Measurements from ENCODE around the gene ZMIZ1. TPM values are rescaled to one million over a fixed set of nuclear protein-coding genes. Genes with fewer than 3 reads are reported as not detected.

Gene ZMIZ1
- total RNA-seq, 2 donors from 2014 or later, result 27.2 to 42.2 TPM

DNA sequence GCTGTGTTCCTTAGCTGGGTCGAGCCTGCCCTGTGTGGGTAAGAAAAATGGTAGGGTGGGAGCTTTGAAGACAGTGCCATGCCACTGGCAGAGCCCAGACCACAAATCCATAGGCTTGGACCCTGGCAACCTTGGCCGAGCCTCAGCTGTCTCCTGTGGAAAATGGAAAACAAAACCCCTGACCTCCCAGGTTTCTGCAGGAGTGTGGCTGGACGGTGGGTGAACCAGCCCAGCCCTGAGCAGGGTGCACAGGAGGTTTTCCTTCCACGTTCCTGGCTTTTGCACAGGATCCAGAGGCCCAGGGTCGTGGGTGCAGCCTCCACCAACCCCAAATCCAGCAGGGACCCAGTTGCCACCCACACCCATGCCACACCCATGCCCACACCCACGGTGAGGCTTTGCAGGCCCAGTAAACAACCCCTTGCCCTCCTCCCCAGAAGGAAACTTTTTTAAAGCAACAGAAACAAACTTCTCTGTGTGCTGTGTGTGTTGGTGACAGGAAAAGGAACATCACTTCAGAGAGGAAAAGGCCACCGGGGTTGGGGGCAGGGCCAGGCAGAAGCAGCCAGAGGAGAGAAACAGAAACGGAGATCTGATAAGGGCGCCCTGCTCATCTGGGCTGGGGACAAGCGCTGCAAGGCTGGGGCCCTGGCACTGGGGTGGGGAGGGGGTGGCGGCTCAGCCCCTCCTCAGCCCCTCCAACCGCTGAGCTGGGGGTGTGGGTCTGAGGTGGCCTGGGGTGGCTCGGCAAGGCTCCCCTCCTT, 20.7 kb upstream of the ZMIZ1 start:
- Histone ChIP-seq H3K4me3 (no peak overlapping the region), H3K4me1 (peaks cover 57% of the 10 kb centered on the region), H3K36me3 (replicated peaks in 1 of 2; ENCODE audit: insufficient read depth in 1 of 2, low read depth in 2 of 2) (no peaks in the 10 kb centered on the region), H3K27me3 (no peaks in the 10 kb centered on the region), H3K27ac (no peak overlapping the region), H3K9me3 (no peaks in the 10 kb centered on the region)
- DNase-seq, result peak in 2 of 4 donors; percentile 11 to 38
- TF ChIP-seq, protein P1, sequence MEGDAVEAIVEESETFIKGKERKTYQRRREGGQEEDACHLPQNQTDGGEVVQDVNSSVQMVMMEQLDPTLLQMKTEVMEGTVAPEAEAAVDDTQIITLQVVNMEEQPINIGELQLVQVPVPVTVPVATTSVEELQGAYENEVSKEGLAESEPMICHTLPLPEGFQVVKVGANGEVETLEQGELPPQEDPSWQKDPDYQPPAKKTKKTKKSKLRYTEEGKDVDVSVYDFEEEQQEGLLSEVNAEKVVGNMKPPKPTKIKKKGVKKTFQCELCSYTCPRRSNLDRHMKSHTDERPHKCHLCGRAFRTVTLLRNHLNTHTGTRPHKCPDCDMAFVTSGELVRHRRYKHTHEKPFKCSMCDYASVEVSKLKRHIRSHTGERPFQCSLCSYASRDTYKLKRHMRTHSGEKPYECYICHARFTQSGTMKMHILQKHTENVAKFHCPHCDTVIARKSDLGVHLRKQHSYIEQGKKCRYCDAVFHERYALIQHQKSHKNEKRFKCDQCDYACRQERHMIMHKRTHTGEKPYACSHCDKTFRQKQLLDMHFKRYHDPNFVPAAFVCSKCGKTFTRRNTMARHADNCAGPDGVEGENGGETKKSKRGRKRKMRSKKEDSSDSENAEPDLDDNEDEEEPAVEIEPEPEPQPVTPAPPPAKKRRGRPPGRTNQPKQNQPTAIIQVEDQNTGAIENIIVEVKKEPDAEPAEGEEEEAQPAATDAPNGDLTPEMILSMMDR (IDR thresholded peaks at IDR 0.05), result no peak
- TF ChIP-seq POLR2A (IDR thresholded peaks at IDR 0.05), result no peak
- 57 to 79% methylated on average over 9 to 13 of the region's 13 CpGs for WGBS, 2 donors
- no peak for ATAC-seq
- intact Hi-C loops (cut with DNase I), result no loop called here

DNA sequence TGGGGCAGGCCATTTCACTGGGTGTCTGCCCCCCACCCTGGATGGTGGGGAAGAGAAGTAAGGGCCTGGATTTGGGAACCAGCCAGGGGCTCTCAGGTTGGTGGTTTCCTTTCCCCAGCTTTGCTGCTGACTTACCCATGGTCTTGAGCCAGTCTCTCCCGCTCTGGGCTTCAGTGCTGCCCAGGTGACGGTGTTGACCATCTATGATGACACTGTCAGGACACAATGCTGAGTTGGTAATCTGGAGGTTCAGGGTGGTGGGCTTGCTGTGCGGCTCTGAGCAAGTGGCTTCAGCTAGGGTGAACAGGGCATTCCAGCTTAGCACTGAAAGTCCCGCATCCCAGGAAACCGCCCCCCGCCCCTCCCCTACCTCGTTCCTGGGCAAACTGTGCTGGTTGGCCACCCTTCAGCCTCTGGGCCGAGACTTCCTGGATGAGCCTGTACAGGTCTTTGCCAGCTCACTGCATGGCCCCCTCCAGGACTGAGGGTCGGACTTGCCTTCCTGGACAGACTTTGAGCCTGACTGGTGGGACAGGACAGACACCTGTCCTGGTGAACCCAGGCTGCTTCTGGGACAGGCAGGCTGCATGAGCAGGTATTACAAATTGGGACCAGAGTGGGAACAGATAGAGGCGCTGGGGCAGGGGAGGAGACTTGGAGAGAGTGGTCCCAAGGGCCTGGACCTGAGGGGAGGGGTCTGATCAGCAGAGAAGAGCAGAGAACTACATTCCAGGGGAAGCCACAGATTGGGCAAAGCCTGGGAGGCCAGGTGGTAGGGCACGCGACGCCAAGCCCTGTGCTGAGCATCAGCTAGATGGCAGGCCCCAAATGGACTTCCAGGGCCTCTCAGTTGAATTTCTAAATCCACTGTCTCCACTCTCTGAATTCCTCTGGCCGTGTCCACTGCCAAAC, 19.9 kb upstream of the ZMIZ1 start:
- TF ChIP-seq POLR2A (IDR thresholded peaks at IDR 0.05), result no peak
- TF ChIP-seq, protein P1 (IDR thresholded peaks at IDR 0.05), result no peak
- no peak for ATAC-seq
- Histone ChIP-seq H3K4me1 (peaks cover 61% of the 10 kb centered on the region), H3K4me3 (no peak overlapping the region), H3K9me3 (no peaks in the 10 kb centered on the region), H3K27me3 (no peaks in the 10 kb centered on the region), H3K36me3 (replicated peaks in 1 of 2; ENCODE audit: insufficient read depth in 1 of 2, low read depth in 2 of 2) (no peaks in the 10 kb centered on the region), H3K27ac (no peak overlapping the region)
- peak in 2 of 4 donors; percentile 8 to 15 for DNase-seq
- 78 to 84% methylated on average over 14 of the region's 14 CpGs for WGBS, 2 donors
- intact Hi-C loops (cut with DNase I), result no loop called here

DNA sequence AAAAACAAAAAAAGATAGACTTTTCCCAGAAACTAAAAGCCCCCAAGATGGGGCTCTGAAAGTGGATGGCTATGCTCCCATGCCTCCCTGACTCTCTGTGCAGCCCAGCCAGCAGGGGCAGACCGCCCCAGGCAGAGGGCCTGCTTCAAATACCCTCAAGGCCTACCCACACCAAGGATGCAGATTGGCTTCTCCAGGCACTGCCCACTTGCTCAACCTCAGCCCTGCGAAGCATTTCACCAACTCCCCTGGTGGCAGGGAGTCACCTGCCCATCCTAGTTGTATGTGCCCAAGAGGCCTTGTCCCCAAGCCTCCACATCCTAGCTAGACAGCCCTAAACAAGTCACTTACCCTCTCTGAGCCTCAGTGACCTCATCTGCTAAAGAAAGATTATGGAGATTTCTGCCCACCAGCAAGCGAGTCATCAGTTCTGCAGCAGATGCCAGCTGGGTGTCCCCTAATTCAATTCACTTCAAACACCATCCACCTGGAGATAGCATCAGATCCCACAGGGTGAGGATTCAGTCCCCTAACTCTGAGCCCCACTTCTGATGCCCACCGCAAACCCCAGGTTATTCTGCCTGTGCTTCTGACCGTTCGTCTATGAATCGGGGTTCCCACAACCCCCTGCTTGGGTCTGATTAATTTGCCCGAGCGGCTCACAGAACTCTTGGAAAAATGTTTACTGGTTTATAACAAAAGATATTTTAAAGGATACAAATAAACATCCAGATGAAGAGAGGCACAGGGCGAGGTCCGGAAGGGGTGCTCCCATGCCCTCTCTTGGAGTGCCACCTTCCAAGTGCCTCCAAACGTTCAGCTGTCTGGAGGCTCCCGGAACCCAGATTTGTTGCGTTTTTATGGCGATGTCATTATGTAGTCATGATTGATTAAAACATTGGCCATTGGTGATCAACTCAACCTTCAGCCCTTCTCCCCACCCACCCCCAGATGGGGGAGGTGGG, 18.6 kb upstream of the ZMIZ1 start:
- no peaks in the 10 kb centered on the region for H3K27me3 ChIP-seq
- TF ChIP-seq, protein P1 (IDR thresholded peaks at IDR 0.05), result no peak
- no peak for TF ChIP-seq POLR2A (IDR thresholded peaks at IDR 0.05)
- WGBS, 2 donors, result 86 to 87% methylated on average over 13 to 15 of the region's 15 CpGs
- peak in 2 of 4 donors; percentile 1 to 9 for DNase-seq
- intact Hi-C loops (cut with DNase I), result no loop called here
- ATAC-seq, result no peak
- peak overlapping the region in 2 of 4 donors; percentile 8 to 68 for H3K27ac ChIP-seq
- no peaks in the 10 kb centered on the region for H3K36me3 ChIP-seq (replicated peaks in 1 of 2; ENCODE audit: insufficient read depth in 1 of 2, low read depth in 2 of 2)
- H3K9me3 ChIP-seq, result no peaks in the 10 kb centered on the region
- H3K4me1 ChIP-seq, result peaks cover 72% of the 10 kb centered on the region
- H3K4me3 ChIP-seq, result no peak overlapping the region

DNA sequence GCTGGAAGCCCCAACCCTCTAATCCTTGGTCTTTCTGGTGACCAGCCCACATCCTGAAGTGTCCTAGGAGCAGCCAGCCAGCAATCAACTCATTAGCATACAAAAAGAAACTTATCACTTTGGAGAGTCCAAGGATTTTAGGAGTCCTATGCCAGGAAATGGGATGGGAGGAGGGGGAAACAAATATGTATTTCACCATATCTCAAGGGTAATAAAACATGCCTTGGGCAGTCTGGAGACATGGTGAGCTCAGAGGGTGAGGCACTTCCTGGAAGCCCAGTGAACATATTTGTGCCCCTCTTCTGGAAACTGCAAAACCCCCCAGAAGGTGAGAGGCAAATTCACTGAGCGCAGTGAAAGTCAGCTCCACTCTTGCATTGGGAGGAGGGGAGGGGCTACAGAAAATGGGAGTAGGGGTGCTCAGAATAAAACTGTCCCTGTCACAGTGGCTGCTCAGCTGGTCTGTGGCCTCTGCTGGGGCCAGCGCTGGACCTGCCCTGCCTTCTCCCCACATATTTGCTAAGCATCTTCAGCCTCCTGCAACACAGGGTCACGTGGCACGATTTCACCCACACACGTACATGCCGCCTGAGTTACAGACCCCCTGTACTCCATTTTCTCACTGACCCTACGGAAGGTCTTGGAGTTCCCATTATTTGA, 17.7 kb upstream of the ZMIZ1 start:
- Histone ChIP-seq H3K27ac (peak overlapping the region in 3 of 4 donors; percentile 8 to 68 (median 21)), H3K9me3 (no peaks in the 10 kb centered on the region), H3K4me3 (no peak overlapping the region), H3K36me3 (replicated peaks in 1 of 2; ENCODE audit: insufficient read depth in 1 of 2, low read depth in 2 of 2) (no peaks in the 10 kb centered on the region), H3K4me1 (peaks cover 66% of the 10 kb centered on the region), H3K27me3 (no peaks in the 10 kb centered on the region)
- no peak for TF ChIP-seq POLR2A (IDR thresholded peaks at IDR 0.05)
- TF ChIP-seq, protein P1 (IDR thresholded peaks at IDR 0.05), result no peak
- intact Hi-C loops (cut with DNase I), result no loop called here
- DNase-seq (peak in 3 of 4 donors; percentile 20 to 70 (median 23)), ATAC-seq (peak; percentile 66)
- 80 to 90% methylated on average over 7 of the region's 7 CpGs for WGBS, 2 donors

Measured in body of pancreas (tissue), 4 donors.